A549 (cell line): ENCODE data around the gene SBF2.

ENCODE experiments used
- BHLHE40 ChIP-seq: IDR thresholded peaks from 2 replicates; pipeline ENCODE4 v1.6.1; 2012; ENCODE audit warnings: low read depth, low read length, inconsistent platforms
- CHD4 ChIP-seq: fragments of 200-600 bp; sonication (generic); IDR thresholded peaks from 2 replicates; pipeline ENCODE4 v1.6.1; 2016; ENCODE audit warnings: antibody characterized with exemption, mild to moderate bottlenecking, borderline replicate concordance
- CTCF ChIP-seq: fragments of >200 bp; sonication (Bioruptor Twin); formaldehyde crosslinking; IDR thresholded peaks from 3 replicates; pipeline ENCODE4 v1.5.1; 2016
- POLR2A ChIP-seq: IDR thresholded peaks from 2 replicates; pipeline ENCODE4 v1.6.1; 2012; ENCODE audit warnings: mild to moderate bottlenecking, low read length
- RNF2 ChIP-seq: fragments of 200-600 bp; sonication (generic); IDR thresholded peaks from 2 replicates; pipeline ENCODE4 v1.6.1; 2016; ENCODE audit warnings: low read depth, mild to moderate bottlenecking, antibody characterized with exemption, moderate library complexity, borderline replicate concordance
- USF2 ChIP-seq: fragments of 450-650 bp; IDR thresholded peaks from 2 replicates; pipeline ENCODE4 v1.6.1; 2014; ENCODE audit warnings: antibody characterized with exemption
- TF ChIP-seq, protein P1 (sequence below): fragments of 250-450 bp; sonication (Bioruptor Pico); IDR thresholded peaks from 2 replicates; pipeline ENCODE4 v1.5.0; 2021; ENCODE audit warnings: mild to moderate bottlenecking, moderate library complexity, borderline replicate concordance
- TF ChIP-seq, protein P2 (sequence below): IDR thresholded peaks from 2 replicates; pipeline ENCODE4 v1.6.1; 2012

GRCh38 chr11:10051868-10052586 lies 242.0 kb downstream of the SBF2 start:
- TF ChIP-seq CTCF: no peak
- TF ChIP-seq POLR2A: no peak
- TF ChIP-seq, protein P1, sequence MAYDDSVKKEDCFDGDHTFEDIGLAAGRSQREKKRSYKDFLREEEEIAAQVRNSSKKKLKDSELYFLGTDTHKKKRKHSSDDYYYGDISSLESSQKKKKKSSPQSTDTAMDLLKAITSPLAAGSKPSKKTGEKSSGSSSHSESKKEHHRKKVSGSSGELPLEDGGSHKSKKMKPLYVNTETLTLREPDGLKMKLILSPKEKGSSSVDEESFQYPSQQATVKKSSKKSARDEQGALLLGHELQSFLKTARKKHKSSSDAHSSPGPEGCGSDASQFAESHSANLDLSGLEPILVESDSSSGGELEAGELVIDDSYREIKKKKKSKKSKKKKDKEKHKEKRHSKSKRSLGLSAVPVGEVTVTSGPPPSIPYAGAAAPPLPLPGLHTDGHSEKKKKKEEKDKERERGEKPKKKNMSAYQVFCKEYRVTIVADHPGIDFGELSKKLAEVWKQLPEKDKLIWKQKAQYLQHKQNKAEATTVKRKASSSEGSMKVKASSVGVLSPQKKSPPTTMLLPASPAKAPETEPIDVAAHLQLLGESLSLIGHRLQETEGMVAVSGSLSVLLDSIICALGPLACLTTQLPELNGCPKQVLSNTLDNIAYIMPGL (CRISPR knock-in tag): no peak
- TF ChIP-seq, protein P2, sequence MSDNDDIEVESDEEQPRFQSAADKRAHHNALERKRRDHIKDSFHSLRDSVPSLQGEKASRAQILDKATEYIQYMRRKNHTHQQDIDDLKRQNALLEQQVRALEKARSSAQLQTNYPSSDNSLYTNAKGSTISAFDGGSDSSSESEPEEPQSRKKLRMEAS: no peak
- TF ChIP-seq CHD4: no peak
- no peak for TF ChIP-seq USF2
- no peak for TF ChIP-seq BHLHE40
- TF ChIP-seq RNF2: no peak
